Measurements from ENCODE around the gene RPS6KA2. TPM values are rescaled to one million over a fixed set of nuclear protein-coding genes. Genes with fewer than 3 reads are reported as not detected.

Gene RPS6KA2
- polyA plus RNA-seq, 4 donors: 25.3 to 34.5 (median 30.2) TPM

- DNase-seq (ENCODE audit: low read depth in 4 of 4, low spot score in 3 of 4): no peak
Observed at GRCh38 chr6:166361077-166361429, 266.0 kb downstream of the RPS6KA2 start.

GRCh38 chr6:166360243-166361076 lies 266.6 kb downstream of the RPS6KA2 start:
- no peak for DNase-seq (ENCODE audit: low read depth in 4 of 4, low spot score in 3 of 4)

Other genes starting within 250 kb of the RPS6KA2 start
- 10 to 100 TPM; 47.3 to 95.0 (median 80.2) TPM for gene MPC1, start 244.3 kb downstream of the RPS6KA2 start, polyA plus RNA-seq (ENCODE audit: insufficient read length in 4 of 4)
- gene RAMACL, start 40.6 kb downstream of the RPS6KA2 start, polyA plus RNA-seq (ENCODE audit: insufficient read length in 4 of 4): 1 to 10 TPM in 1 of 4 donors, under 1 TPM in 3; 0.20 to 2.0 (median 0.29) TPM

All from left renal pelvis (tissue), 4 donors.